ENCODE results near the gene CRIM1.

DNA sequence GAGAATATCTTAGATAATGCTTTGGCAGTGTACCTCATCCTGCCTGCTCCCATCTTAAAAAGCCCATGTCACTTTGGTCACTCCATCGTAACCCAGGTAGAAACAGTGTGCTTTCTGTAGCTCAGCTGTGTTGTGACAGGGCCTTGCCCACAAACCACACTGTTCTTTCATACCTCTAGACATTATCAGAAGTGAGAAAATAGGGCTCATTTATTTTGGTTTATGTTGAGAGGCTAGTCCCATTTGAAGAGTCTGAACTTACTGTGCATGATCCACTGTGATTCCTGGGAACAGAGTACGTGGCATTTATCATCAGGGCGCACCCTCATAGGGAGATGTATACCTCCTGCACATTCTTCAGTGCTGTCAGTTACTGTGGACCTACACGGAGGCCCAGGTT is 172.7 kb downstream of the CRIM1 start:
- TF ChIP-seq, protein P1, sequence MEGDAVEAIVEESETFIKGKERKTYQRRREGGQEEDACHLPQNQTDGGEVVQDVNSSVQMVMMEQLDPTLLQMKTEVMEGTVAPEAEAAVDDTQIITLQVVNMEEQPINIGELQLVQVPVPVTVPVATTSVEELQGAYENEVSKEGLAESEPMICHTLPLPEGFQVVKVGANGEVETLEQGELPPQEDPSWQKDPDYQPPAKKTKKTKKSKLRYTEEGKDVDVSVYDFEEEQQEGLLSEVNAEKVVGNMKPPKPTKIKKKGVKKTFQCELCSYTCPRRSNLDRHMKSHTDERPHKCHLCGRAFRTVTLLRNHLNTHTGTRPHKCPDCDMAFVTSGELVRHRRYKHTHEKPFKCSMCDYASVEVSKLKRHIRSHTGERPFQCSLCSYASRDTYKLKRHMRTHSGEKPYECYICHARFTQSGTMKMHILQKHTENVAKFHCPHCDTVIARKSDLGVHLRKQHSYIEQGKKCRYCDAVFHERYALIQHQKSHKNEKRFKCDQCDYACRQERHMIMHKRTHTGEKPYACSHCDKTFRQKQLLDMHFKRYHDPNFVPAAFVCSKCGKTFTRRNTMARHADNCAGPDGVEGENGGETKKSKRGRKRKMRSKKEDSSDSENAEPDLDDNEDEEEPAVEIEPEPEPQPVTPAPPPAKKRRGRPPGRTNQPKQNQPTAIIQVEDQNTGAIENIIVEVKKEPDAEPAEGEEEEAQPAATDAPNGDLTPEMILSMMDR (IDR thresholded peaks at IDR 0.05) = no peak
- TF ChIP-seq POLR2A (IDR thresholded peaks at IDR 0.05) = no peak

Data from lower leg skin (tissue), 3 donors.